SK-N-SH (cell line): Measurements from ENCODE around the gene SEPTIN14. TPM values are rescaled to one million over a fixed set of nuclear protein-coding genes. Genes with fewer than 3 reads are reported as not detected.
A peak's percentile ranks its signal among the peaks of the same experiment; 100 is the strongest.

Experiments used
- CTCF ChIA-PET: fragments of 300-600, 350-600 bp; formaldehyde crosslinking; extraction: SDS; loops from one replicate; lab custom pipeline; 2021; lab: Yijun Ruan, JAX
- POLR2A ChIA-PET: fragments of 350-600 bp; sonication (Branson Sonifier 250); formaldehyde crosslinking; extraction: SDS; loops from one replicate; lab custom pipeline; 2020; ENCODE audit warnings: antibody characterized with exemption, inconsistent platforms; lab: Yijun Ruan, JAX
- DNase-seq: peaks from one replicate; pipeline ENCODE4 v3.0.0; 2012
- H2AFZ ChIP-seq: fragments of 200-600 bp; sonication (generic); 2 replicates; pipeline ENCODE4 v1.8.1; 2016; ENCODE audit warnings: antibody characterized with exemption, mild to moderate bottlenecking, low read depth
- H3F3A ChIP-seq: fragments of 200-600 bp; sonication (generic); replicated peaks from 2 replicates; pipeline ENCODE3; 2016; ENCODE audit warnings: antibody characterized with exemption, mild to moderate bottlenecking; ENCODE audit not compliant: insufficient read depth
- H3K27ac ChIP-seq, 2 experiments: fragments of 200-500 bp in 1 of 2; fragments of 200-600 bp in 1 of 2; sonication (Bioruptor generic) in 1 of 2; sonication (generic), shearing (Covaris generic) in 1 of 2; 2 replicates each; pipeline versions ENCODE4 v1.5.1 to v1.6.1; 2014 to 2016; ENCODE audit warnings: low read depth in 2 of 2, inconsistent platforms in 1 of 2, low read length in 1 of 2, mild to moderate bottlenecking in 1 of 2, mixed read lengths in 1 of 2
- H3K27me3 ChIP-seq: fragments of 200-600 bp; sonication (generic), shearing (Covaris generic); 2 replicates; pipeline ENCODE4 v1.6.1; 2016; ENCODE audit warnings: mixed run types; ENCODE audit not compliant: insufficient read depth
- H3K36me3 ChIP-seq, 2 experiments: fragments of 200-500 bp in 1 of 2; fragments of 200-600 bp in 1 of 2; sonication (Bioruptor generic) in 1 of 2; sonication (generic) in 1 of 2; replicated peaks in 1 of 2; 2 replicates each; pipeline versions ENCODE3 to v1.5.1; 2014 to 2016; ENCODE audit warnings: low read length in 1 of 2, mild to moderate bottlenecking in 1 of 2; ENCODE audit not compliant: insufficient read depth in 2 of 2, control insufficient read depth in 1 of 2
- H3K4me1 ChIP-seq, 2 experiments: fragments of 200-500 bp in 1 of 2; fragments of 200-600 bp in 1 of 2; sonication (Bioruptor generic) in 1 of 2; sonication (generic), shearing (Covaris generic) in 1 of 2; 2 replicates each; pipeline versions ENCODE4 v1.5.1 to v1.6.1; 2014 to 2016; ENCODE audit warnings: low read depth in 1 of 2, low read length in 1 of 2, mixed run types in 1 of 2; ENCODE audit not compliant: insufficient read depth in 2 of 2, control insufficient read depth in 1 of 2
- H3K4me2 ChIP-seq: fragments of 200-600 bp; sonication (generic), shearing (Covaris generic); 2 replicates; pipeline ENCODE4 v1.6.1; 2017; ENCODE audit warnings: mixed run types
- H3K4me3 ChIP-seq, 2 experiments: fragments of 200-500 bp in 1 of 2; fragments of 200-600 bp in 1 of 2; sonication (Bioruptor generic) in 1 of 2; sonication (generic), shearing (Covaris generic) in 1 of 2; 2 replicates each; pipeline versions ENCODE4 v1.5.1 to v1.8.1; 2014 to 2016; ENCODE audit warnings: low read depth in 2 of 2, inconsistent platforms in 1 of 2, low read length in 1 of 2, mild to moderate bottlenecking in 1 of 2, mixed read lengths in 1 of 2, moderate library complexity in 1 of 2
- H3K79me2 ChIP-seq: fragments of 200-600 bp; sonication (generic); 2 replicates; pipeline ENCODE4 v1.8.1; 2017; ENCODE audit warnings: mild to moderate bottlenecking; ENCODE audit not compliant: insufficient read depth
- H3K9ac ChIP-seq: fragments of 200-600 bp; sonication (generic); 2 replicates; pipeline ENCODE4 v1.6.1; 2017; ENCODE audit warnings: mixed run types
- H3K9me2 ChIP-seq: fragments of 200-600 bp; sonication (generic); 2 replicates; pipeline ENCODE4 v1.6.1; 2017; ENCODE audit warnings: mixed run types
- H3K9me3 ChIP-seq: fragments of 200-600 bp; sonication (generic); 2 replicates; pipeline ENCODE4 v1.6.1; 2017; ENCODE audit warnings: mixed run types, mild to moderate bottlenecking, moderate library complexity
- H4K20me1 ChIP-seq: fragments of 200-600 bp; sonication (generic); 2 replicates; pipeline ENCODE4 v1.6.1; 2017; ENCODE audit warnings: mild to moderate bottlenecking, mixed run types; ENCODE audit not compliant: insufficient read depth
- CHD2 ChIP-seq: fragments of 150-350 bp; IDR thresholded peaks from 2 replicates; pipeline ENCODE4 v1.6.1; 2018; ENCODE audit warnings: low read length; ENCODE audit not compliant: partially characterized antibody
- ELF1 ChIP-seq: IDR thresholded peaks from 2 replicates; pipeline ENCODE4 v1.4.0; 2012
- FOSL2 ChIP-seq: IDR thresholded peaks from 2 replicates; pipeline ENCODE4 v1.4.0; 2012; ENCODE audit warnings: low read depth, mild to moderate bottlenecking, moderate library complexity, borderline replicate concordance
- FOXJ3 ChIP-seq: sonication (generic); formaldehyde crosslinking; IDR thresholded peaks from 2 replicates; pipeline ENCODE4 v1.5.1; 2020; ENCODE audit warnings: mild to moderate bottlenecking, missing genetic modification reagents
- GATA2 ChIP-seq: sonication (generic); formaldehyde crosslinking; IDR thresholded peaks from 2 replicates; pipeline ENCODE4 v1.5.0; 2020; ENCODE audit warnings: mild to moderate bottlenecking, missing genetic modification reagents
- JUND ChIP-seq: IDR thresholded peaks from 2 replicates; pipeline ENCODE4 v1.4.0; 2012
- MXI1 ChIP-seq: IDR thresholded peaks from 2 replicates; pipeline ENCODE4 v1.6.1; 2012; ENCODE audit warnings: mild to moderate bottlenecking, low read depth, low read length, improper control_type of control experiment
- POLR2AphosphoS5 ChIP-seq: IDR thresholded peaks from 2 replicates; pipeline ENCODE4 v1.6.1; 2012; ENCODE audit warnings: low read depth, low read length
- RAD21 ChIP-seq: IDR thresholded peaks from 2 replicates; pipeline ENCODE4 v1.6.1; 2012; ENCODE audit warnings: mild to moderate bottlenecking, low read length
- TAF1 ChIP-seq: IDR thresholded peaks from 2 replicates; pipeline ENCODE4 v1.6.1; 2012; ENCODE audit warnings: low read depth, mild to moderate bottlenecking, low read length, moderate library complexity, borderline replicate concordance
- TCF12 ChIP-seq: IDR thresholded peaks from 2 replicates; pipeline ENCODE4 v1.4.0; 2012
- TEAD4 ChIP-seq: IDR thresholded peaks from 2 replicates; pipeline ENCODE4 v1.4.0; 2012; ENCODE audit warnings: mild to moderate bottlenecking, borderline replicate concordance; ENCODE audit not compliant: insufficient read depth
- WGBS: methylation state at CpG from one replicate; pipeline ENCODE4 v1.1.6; 2017; ENCODE audit warnings: low lambda C conversion rate; 5-methylcytosine and 5-hydroxymethylcytosine counted together
- polyA plus RNA-seq, 3 experiments: library from polyadenylated mRNA; depleted of rRNA; stranded (reverse); fragments of >200 nt; gene quantifications; 2 replicates each; pipeline ENCODE4 v1.2.3, GENCODE V29; 2012
- TF ChIP-seq, protein P1 (sequence below): IDR thresholded peaks from 2 replicates; pipeline ENCODE4 v1.4.0; 2012; ENCODE audit warnings: low read depth
- TF ChIP-seq, protein P2 (sequence below): IDR thresholded peaks from 2 replicates; pipeline ENCODE4 v1.4.0; 2012; ENCODE audit warnings: low read depth, borderline replicate concordance
- TF ChIP-seq, protein P3 (sequence below): fragments of 200-600 bp; sonication (generic); IDR thresholded peaks from 2 replicates; pipeline ENCODE4 v1.6.1; 2017; ENCODE audit warnings: antibody characterized with exemption, mild to moderate bottlenecking, moderate library complexity
- TF ChIP-seq, protein P4 (sequence below): IDR thresholded peaks from 2 replicates; pipeline ENCODE4 v1.4.0; 2012; ENCODE audit warnings: low read depth, borderline replicate concordance

Gene SEPTIN14
- polyA plus RNA-seq, 1 of the 3 experiments (the other 2 are of a cell fraction) = not detected

DNA sequence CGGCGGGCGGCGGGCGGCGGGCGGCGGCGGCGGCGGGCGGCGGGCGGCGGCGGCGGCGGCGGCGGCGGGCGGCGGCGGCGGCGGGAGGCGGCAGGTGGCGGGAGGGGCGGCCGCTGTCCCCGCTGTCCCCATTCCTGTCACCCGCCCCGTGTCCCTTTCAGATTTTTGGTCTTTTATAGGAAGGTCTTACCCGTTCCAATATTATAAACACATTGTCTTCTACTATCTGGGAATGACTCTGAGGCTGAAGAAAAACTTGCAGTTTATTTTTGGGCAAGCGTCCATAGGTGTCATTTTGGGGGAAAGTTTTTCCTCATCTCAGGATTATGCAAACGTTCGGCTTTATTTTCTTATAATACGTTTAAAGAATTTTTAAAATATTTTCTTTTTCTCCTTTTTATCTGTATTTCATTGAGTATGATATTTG, 25.3 kb upstream of the SEPTIN14 start:
- Histone ChIP-seq H2AFZ (peak overlapping the region; percentile 98), H3K79me2 (0 out of 2 replicates have a peak, but pooled peaks cover 4% of the 10 kb centered on the region), H3K4me2 (peak overlapping the region; percentile 79), H3K9me3 (no peaks in the 10 kb centered on the region), H3F3A (peaks cover 4% of the 10 kb centered on the region), H3K9me2 (no peaks in the 10 kb centered on the region), H3K4me3 (peak overlapping the region; percentile 50 to 74), H3K27me3 (no peaks in the 10 kb centered on the region; the same call in 1 of the 2 replicates), H3K4me1 (no peaks in the 10 kb centered on the region; a peak in 1 of 4 replicates), H3K36me3 (no peaks in the 10 kb centered on the region), H3K9ac (peak overlapping the region; percentile 60; the same call in 1 of the 2 replicates), H4K20me1 (no peaks in the 10 kb centered on the region), H3K27ac (peak overlapping the region in 1 of 2 experiments; percentile 72; a peak in 2 of 4 replicates)
- TF ChIP-seq, protein P1, sequence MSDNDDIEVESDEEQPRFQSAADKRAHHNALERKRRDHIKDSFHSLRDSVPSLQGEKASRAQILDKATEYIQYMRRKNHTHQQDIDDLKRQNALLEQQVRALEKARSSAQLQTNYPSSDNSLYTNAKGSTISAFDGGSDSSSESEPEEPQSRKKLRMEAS = no peak
- no peak for TF ChIP-seq TCF12
- no peak for TF ChIP-seq ELF1
- TF ChIP-seq JUND = no peak
- TF ChIP-seq CHD2 = no peak
- no peak for TF ChIP-seq RAD21
- TF ChIP-seq MXI1 = no peak
- TF ChIP-seq, protein P2, sequence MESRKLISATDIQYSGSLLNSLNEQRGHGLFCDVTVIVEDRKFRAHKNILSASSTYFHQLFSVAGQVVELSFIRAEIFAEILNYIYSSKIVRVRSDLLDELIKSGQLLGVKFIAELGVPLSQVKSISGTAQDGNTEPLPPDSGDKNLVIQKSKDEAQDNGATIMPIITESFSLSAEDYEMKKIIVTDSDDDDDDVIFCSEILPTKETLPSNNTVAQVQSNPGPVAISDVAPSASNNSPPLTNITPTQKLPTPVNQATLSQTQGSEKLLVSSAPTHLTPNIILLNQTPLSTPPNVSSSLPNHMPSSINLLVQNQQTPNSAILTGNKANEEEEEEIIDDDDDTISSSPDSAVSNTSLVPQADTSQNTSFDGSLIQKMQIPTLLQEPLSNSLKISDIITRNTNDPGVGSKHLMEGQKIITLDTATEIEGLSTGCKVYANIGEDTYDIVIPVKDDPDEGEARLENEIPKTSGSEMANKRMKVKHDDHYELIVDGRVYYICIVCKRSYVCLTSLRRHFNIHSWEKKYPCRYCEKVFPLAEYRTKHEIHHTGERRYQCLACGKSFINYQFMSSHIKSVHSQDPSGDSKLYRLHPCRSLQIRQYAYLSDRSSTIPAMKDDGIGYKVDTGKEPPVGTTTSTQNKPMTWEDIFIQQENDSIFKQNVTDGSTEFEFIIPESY = no peak
- TF ChIP-seq TAF1 = no peak
- TF ChIP-seq POLR2AphosphoS5 = no peak
- no peak for TF ChIP-seq FOXJ3 (CRISPR knock-in tag)
- TF ChIP-seq, protein P3, sequence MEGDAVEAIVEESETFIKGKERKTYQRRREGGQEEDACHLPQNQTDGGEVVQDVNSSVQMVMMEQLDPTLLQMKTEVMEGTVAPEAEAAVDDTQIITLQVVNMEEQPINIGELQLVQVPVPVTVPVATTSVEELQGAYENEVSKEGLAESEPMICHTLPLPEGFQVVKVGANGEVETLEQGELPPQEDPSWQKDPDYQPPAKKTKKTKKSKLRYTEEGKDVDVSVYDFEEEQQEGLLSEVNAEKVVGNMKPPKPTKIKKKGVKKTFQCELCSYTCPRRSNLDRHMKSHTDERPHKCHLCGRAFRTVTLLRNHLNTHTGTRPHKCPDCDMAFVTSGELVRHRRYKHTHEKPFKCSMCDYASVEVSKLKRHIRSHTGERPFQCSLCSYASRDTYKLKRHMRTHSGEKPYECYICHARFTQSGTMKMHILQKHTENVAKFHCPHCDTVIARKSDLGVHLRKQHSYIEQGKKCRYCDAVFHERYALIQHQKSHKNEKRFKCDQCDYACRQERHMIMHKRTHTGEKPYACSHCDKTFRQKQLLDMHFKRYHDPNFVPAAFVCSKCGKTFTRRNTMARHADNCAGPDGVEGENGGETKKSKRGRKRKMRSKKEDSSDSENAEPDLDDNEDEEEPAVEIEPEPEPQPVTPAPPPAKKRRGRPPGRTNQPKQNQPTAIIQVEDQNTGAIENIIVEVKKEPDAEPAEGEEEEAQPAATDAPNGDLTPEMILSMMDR = no peak
- no peak for TF ChIP-seq GATA2
- TF ChIP-seq FOSL2 = no peak
- TF ChIP-seq, protein P4, sequence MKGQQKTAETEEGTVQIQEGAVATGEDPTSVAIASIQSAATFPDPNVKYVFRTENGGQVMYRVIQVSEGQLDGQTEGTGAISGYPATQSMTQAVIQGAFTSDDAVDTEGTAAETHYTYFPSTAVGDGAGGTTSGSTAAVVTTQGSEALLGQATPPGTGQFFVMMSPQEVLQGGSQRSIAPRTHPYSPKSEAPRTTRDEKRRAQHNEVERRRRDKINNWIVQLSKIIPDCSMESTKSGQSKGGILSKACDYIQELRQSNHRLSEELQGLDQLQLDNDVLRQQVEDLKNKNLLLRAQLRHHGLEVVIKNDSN = no peak
- no peak for TF ChIP-seq TEAD4
- WGBS = 3% methylated on average over 20 of the region's 38 CpGs
- ChIA-PET POLR2A (interaction anchor here (1.3 kb wide), 1 partner anchor 77 kb away, joined by 5 read pairs; no protein-coding TSS in a partner anchor), CTCF (interaction anchor here (1.0 kb wide), 1 partner anchor 15 kb away, joined by 3 read pairs; no protein-coding TSS in a partner anchor)
- peak; percentile 71 for DNase-seq
